GM19238 (cell line): ENCODE results near the gene PDIA5.
A peak's percentile ranks its signal among the peaks of the same experiment; 100 is the strongest.

Experiments
- DNase-seq: peaks from one replicate; pipeline ENCODE4 v3.0.0; 2011; ENCODE audit warnings: low spot score; ENCODE audit not compliant: insufficient read length

PDIA5 gene

DNA sequence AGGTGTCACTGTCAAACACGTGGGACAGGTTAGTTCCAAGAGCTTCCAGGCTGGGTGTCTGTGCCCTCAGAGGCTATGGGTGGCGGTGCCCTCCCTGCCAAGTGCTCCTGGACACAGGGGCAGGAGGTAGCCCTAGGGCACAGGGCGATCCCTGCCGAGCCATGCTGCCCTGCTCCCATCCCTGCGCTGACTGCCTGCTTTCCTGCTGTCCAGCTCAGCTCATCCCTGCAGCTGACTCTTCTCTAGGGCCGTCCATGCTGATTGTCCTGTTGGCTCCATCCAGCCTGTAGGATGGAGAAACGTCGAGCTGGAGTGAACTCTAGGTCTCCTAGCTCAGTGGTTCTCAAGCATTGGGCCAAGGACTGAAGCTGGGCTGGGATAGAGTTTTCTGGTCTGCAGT lies 3.7 kb downstream of the PDIA5 start:
- DNase-seq, result no peak

DNA sequence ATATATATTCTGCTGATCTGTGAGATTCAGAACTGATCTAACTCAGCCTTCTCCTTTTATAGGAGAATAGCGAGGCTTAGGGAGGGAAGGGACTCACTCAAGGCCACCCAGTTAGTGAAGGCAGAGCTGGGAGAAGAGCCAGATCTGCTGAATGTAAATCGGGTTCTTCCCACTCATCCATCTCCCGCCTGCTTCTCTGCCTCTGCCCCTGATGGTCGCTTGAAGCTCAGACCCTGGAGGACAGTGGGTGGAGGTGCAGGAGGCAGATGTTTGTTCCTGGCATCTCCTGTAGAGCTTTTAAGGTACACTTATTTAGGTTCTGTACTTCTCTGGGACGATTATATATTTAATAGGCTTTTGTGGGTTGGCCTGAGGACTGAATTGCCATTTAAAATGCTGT lies 4.3 kb downstream of the PDIA5 start:
- no peak for DNase-seq

DNA sequence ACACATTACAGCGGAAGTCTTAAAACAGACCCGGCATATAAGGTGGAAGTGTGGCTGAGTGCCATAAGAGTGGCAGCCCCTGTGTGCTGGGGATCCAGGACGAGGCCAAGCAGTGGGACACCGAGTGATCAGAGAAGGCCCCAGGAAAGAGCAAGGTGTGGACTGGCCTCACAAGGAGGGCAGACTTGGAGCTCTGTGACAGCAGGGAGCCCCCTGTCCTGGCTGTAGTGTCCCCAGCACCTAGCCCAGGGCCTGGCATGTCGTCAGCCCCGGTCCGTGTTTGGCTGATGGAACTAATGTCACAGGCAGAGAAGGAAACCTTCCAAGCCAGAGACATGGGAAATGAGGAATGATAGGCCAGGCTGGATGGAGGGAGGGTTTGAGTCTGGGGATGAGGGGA lies 4.8 kb downstream of the PDIA5 start:
- DNase-seq, result no peak

DNA sequence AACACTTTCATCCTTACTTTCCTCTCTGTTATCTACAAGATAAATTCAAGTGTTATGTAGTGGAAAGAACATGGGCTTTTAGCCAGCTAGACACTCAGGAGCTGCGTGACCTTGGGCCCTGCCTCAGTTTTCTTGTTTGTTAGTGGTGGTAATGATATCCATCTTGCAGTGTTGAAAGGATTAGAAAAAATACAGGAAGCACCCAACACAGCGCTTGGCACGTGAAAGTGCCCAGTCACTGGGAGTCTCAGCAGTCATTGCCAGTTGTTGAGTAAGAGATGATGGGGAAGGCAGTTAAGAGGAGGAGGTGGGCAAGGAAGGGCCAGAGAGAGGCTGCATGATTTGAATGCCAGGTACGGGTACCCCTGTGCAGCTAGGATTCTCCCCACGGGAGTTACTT lies 5.3 kb downstream of the PDIA5 start:
- no peak for DNase-seq

DNA sequence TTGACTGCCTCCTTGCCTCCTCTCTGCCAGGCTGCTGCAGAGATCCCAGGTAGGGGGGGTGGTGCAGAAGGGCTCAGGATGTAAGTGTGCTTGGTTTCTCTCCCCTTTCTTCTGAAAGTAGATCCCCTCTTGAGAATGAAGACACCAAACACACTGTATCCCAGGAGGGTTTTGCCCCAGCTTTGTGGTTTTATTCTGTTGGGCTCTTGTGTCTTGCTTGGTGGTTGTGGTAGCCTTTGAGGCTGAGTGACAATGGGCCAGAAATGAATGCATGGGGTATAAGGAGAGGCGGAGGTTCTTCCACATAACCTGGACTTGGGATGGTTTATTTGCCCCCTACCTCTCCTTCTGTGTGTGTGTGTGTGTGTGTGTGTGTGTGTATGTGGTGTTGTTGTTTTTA lies 5.7 kb downstream of the PDIA5 start:
- DNase-seq, result no peak

DNA sequence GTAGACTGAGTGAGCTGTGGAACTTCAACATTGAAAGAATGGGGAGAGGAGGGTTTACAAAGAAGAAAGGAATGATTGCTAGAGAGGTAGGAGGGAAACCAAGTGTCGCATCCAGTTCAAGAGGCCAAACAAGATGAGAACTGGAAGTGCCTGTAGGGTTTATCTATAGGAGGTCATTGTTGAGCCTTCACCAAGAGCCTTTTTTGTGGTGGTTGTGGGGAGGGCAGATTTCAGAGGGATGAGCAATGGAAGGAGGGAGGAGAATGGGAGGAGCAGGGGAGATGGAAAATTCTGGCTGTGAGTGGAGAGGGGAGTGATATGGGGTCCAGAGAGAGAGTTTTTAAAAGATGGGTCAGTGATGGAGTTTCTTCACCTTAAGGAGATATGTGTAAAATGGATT lies 8.5 kb downstream of the PDIA5 start:
- no peak for DNase-seq

DNA sequence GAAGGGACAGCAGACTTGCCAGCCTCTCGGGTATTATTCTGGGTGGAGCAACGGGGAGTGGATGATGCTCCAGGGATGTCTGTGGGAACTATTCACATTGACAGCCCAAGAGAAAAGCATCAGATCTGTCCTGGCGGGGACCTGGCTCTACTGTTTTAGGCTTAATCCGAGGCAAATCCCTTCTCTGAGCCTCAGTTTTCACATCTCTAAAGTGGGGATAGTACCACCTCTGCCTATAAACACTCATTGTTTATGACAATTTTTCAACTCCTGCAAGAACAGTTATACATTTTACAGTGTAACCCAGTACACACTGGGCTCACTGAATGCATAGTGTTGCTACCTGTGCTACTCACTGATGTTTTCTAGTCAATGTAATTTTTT lies 9.3 kb downstream of the PDIA5 start:
- no peak for DNase-seq

DNA sequence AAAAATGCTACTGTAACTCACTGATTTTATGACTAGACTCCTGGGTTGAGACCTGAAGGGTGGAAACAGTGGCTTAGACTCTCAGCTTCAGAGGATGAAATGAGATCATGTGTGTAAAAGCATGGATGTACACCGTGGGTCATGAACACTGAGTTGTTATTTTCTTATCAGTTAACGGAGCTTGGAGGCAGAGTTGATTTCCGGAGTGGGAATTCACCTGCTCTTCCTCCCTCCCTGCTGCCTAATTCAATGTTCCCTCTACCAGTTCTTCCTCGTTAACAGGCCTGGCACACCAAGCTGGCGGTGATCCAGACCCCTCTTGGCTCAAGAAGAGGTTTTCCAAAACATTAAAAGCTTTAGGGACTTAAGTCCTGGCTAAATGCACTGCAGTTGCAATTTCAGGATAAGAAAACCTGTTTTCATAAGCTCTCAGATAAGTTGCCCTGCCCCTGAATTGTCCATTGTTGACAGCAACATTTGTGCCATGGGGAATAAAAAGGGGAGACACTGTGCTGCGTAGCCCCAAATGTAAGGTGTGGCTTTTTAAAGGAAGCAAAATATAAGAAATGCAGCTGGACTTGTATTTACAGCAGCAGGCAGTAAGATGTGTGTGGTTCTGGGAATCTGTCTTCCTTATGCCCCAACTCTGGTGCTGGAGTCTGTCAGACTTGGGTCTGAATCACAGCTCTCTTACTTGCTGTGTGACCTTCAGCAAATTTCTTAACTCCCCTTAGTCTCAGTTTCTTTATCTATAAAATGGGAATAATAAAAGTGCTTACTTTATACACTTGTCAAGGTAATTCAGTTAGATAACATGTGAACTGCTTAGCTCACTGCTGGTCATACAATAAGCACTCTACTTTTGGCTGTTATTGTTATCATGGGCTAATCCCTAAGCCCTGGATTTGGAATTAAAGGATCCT lies 9.9 kb downstream of the PDIA5 start:
- no peak for DNase-seq

DNA sequence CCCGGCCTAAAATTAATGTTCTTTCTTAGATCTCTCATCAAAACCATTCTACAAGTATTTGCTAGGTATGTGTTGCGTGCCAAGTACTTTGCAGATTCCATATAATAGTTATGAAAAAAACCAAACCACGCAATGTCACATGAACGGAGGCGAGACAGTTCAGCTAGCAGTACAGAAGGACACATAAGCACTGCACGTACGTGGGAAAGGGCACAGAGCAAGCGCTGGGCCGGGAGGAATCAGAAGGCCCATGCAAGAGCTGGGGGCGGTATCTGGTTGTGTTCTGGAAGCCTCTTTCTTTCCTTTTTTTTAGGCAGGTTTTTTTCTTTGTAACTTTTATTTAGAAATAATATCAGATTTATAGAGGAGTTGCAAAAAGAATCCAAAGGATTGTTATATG lies 11.3 kb downstream of the PDIA5 start:
- DNase-seq, result no peak

DNA sequence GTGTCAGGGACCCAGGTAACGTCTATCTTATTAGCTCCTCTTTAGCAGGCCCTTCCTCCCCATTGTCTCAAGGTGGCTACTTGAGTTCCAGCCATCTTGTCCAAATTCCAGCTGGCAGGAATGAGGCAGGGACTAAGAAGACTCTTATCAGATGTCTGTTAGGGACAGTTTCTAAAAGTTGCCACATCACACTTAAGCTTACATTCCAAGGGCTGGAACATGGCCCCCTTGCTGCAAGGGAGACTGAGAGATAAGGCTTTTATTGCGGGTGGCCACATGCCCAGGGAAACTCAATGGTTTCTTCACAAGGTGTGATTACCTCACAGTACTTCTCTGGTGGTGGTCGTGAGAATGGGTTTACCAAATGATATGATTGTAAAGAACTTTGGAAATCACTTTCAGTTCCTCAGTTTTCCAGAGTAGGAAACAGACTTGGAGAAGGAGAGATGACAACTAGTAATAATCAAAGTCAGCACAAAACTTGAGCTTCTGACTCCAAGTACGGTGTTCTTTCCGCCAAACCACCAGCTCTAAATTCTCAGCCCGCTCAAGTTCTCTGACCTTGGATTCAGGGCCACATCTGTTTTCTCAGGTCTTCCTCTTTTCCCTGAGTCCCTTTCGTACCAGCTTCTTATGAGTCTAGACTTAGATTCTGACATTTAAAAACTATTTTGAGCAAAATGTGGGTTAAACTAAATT lies 14.2 kb downstream of the PDIA5 start:
- DNase-seq, result no peak

DNA sequence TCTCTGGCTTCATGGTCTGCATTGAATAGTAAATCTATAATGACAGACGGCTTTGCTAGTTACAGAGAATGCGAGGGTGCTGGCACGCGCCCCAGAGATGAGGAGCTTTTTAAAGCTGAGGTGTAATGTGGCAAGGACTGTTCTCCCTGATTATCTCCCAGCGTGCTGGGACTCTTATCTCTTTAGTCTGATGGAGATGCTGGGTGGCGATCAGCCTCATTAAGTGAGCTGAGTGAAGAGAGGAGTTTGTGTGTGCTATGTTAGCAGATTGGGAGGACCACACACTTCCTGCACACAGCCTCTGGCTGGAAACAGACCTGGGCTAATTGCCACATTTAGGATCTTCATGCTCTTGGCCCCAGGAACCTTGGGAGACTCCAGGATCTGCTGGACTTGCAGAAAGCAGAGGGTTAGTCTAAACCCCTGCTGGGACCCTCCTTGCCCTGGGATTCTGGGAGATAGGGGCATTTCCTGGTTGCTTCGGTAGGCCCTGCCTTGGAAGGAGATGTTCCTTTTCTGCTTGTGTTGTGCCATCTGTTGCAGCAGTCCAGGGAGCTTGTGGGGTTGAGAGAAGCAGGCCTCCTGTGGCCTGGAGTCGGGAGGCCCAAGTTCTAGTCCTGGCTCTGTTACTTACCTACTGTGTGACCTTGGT lies 15.0 kb downstream of the PDIA5 start:
- no peak for DNase-seq

DNA sequence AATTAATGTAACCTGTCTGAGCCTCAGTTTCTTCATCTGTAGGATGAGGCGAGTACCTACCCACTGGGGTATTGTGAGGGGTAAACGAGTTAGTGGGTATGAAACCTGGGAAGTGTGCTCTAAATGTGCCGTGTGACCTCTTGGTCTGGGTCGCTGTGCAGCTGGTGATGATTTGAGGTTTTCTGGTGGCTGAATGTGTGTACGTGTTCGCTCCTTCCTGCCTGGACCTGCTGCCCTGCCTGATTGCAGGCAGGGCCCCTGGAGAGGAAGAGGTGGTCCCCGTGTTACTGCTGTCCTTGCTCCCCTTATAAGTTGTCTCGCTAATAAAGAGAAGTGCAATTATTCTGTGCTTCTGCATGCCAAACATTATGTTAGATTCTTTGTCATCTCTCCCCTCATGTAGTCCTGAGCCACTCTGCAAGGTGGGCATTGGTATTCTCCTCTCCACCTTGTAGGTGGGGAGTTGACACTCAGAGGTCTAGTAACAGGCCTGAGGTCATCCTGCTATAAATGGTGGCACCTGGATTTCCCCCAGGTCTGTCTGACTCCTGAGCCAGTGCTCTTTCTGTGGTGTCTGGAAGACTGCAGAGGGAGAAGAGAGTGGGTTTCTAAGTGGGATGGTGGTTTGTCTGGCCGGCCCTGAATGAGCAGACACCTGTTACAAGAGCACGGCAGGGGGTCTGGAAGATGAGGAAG lies 15.7 kb downstream of the PDIA5 start:
- peak; percentile 39 for DNase-seq

DNA sequence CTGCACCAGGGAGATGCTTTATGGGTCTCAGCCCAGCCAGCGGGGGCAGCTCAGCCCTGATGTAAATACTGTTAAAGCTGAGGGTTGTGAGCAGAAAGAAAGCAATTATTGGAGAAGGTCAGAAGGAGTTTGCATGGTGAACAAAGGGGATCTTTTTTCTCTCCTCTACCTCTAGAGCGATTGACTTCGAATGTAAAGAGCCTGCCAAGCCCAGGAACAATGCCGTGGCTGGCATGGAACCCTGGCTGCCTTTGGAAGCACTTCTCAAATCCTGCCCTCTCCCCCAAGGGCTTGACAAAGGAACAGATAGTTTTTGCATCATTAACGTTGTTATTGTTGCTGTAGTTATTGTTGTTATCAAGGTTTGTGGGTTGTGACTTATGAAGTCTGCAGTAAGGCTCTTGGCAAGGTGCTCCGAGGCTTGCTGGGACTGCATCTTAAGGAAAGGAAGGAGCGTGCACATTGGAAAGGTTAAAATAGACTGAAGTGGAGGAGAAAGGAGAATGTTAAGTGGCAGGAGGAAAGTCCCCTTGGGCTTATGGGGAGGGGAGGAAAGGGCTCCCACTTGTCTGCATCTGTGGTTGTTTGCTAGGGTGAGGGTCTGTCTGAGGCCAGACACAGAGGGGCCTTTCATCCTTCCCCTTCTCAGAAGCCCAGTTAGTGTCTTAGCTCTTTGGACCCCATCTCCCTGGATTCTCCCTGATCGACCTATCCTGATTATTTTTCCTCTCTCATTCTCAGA lies 16.7 kb downstream of the PDIA5 start:
- DNase-seq, result no peak

DNA sequence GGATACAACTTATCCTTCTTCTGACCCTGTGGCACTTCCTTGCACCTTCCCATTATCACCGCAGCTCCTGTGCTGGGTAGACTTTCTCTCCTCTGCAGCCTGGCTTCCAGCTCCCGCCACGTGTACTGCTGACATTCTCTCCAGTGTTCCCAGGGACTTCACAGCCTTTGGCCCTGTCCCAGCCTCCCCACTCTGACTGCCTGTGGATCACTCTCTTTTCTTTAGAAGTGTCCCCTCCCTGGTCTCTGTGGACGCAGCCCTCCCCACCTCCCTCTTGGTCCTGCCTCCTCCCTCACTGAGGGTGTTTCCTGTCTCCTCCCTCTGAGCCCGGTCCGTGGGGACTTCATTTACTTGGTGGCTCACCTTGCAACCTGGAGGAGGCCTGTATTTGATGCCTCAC lies 17.4 kb downstream of the PDIA5 start:
- no peak for DNase-seq

DNA sequence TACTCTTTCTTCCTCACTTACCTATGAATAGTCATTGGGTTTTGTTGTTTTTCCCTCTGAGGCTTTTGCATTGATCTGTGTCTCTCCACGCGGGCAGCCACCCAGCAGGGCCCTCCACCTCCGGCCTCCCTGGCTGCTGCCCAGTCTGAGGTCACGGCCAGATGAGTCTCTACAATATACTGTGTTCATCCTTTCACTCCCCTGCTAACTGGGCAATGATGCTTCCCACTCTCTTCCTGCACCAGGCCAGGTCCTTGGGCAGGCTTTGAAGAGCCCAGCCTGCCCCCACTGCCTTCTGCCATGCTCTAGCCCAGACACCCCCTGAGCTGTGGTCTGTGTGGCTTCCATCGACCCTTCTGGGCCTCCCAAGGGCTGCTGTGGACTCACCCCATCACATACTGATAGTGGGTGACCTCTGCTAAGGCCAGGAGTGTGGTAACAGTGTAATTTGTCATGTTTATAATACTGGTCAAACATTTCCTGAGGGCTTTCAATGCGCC lies 18.0 kb downstream of the PDIA5 start:
- no peak for DNase-seq

DNA sequence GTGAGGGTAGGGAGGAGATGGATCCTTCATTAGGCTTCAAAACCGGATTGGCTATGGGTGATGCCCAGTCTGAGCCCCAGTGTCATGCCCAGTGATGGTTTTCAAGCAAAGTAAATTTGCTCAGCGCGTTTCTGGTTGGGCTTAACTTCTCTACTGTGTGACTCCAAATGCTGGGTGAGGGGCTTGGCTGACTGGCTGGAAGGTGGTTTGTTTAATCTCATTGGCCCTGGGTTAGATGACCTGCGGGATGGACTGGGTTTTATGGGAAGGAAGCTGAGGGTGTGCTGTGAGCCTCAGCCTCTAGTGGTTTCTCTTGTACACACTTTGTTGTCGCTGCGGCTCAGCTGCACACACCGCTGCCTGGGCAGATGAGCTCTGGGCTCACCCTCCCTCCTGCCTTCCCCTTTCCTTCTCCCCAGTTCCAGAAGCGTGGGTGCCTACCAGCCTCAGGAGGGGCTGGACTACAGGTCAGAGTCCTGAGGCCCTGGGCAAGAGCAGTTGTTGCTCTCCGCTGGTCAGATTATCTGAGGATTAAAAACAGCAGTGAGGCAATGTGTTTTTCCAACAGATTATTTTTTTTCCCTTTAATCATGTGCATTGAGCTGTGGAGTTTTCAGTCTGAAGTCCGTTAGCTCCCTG lies 18.6 kb downstream of the PDIA5 start:
- DNase-seq, result no peak

DNA sequence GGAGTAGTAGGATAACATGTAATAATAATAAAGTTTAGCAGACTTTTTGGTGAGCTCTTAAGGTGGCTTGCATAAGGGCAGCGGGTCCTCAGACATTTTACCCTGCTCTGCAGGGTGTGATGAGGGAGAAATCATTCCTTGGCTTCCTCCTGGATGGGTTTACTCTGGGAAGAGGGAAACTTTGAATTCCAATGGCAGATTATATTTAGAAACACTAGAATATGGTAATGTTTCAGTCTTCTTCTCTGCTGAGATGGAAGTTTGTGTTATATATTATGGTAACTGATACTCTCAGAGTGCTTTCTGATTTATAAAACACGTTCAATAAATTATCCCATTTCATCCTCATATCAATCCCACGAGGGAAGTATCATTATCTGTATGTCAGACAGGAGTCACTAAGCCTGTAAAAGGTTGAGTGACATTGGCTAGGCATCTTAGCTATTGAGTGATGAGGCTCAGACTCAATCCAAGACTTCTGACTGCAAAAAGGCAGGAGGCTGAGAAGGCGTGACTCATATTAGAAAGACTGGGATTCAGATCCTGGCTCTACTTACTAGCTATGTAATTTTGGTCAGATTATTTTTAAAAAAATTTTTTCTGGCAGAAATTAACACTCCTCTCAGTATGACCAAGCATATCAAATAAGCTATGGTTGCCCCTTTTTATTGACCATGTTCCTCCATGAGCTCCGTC lies 19.3 kb downstream of the PDIA5 start:
- no peak for DNase-seq

DNA sequence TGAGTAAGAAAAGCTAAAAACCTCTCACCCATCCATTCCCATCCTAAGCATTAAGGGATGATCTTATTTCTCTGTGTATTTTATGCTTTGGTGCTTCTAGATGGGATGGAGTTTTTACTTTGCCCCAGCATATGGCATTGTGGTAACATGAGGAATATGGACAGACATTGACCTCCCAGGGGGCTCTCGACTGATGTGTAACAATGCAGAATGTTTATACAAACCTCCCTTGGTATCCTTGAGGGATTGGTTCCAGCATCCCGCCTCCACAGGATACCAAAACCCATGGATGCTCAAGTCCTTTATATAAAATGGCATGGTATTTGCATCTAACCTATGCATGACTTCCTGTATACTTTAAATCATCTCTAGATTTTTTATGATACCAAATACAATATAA lies 21.6 kb downstream of the PDIA5 start:
- DNase-seq, result no peak

DNA sequence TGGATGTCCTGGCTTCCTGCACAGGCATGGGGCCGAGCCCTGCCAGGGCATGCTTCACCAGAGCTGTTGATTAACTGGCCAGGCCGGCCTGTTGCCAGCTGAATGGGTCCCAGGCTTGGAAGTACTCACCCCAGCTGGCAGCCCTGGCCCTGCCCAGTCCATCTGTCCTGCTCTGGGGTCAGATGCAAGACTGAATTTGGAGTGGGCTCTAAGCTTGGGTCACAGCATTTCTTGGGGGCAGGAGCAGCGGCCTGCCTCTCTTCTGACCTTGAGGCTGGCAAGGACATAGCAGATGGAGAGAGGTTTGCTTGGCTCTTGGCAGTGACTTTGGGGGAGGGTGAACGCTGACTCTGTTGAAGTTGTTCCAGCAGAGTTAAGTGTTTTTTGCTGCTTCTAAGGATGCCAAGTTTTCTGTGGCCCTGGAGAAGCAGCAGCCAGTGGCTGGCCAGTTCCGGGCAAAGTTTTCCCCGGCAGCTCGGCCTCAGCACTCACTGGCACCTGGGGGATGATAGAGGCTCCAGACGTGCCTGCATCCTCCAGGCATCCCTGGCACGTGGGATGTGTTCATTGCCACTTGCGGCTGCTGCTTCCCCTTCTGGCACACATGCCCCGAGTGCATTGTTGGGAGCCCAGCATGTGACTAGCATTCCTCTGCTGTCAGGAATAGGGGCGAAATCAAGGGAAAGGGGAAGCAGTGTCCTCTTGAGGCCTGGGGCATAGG lies 22.9 kb downstream of the PDIA5 start:
- no peak for DNase-seq
